ENCODE data around the gene PRM3.

PRM3 gene

GRCh38 chr16:11229432-11229831 is 44.0 kb downstream of the PRM3 start:
- Histone ChIP-seq H3K79me2 (ENCODE audit: control insufficient read depth, insufficient read depth, low read length, unreplicated experiment) (no peaks in the 10 kb centered on the region), H2AFZ (ENCODE audit: low read length, unreplicated experiment) (no peak overlapping the region), H3K27ac (ENCODE audit: low read depth, low read length) (no peak overlapping the region), H3K4me1 (ENCODE audit: control insufficient read depth, insufficient read depth, low read length, unreplicated experiment) (peaks cover 4% of the 10 kb centered on the region), H3K27me3 (ENCODE audit: insufficient read depth, low read length) (no peaks in the 10 kb centered on the region), H3K4me3 (ENCODE audit: low read depth, low read length) (no peak overlapping the region), H3K36me3 (ENCODE audit: insufficient read depth, low read length) (no peaks in the 10 kb centered on the region)

- H3K4me1 ChIP-seq (ENCODE audit: control insufficient read depth, insufficient read depth, low read length, unreplicated experiment): peaks cover 4% of the 10 kb centered on the region
- no peaks in the 10 kb centered on the region for H3K27me3 ChIP-seq (ENCODE audit: insufficient read depth, low read length)
- peak overlapping the region; percentile 84 for H2AFZ ChIP-seq (ENCODE audit: low read length, unreplicated experiment)
- H3K79me2 ChIP-seq (ENCODE audit: control insufficient read depth, insufficient read depth, low read length, unreplicated experiment): no peaks in the 10 kb centered on the region
- no peaks in the 10 kb centered on the region for H3K36me3 ChIP-seq (ENCODE audit: insufficient read depth, low read length)
- H3K4me3 ChIP-seq (ENCODE audit: low read depth, low read length): 0 out of 2 replicates have a peak overlapping the region, but pooled peaks have one; percentile 40
- no peak overlapping the region for H3K27ac ChIP-seq (ENCODE audit: low read depth, low read length)
These were observed 47.5 kb downstream of the PRM3 start for GRCh38 chr16:11225677-11226549.

- Histone ChIP-seq H3K4me1 (ENCODE audit: control insufficient read depth, insufficient read depth, low read length, unreplicated experiment) (peaks cover 4% of the 10 kb centered on the region), H3K27ac (ENCODE audit: low read depth, low read length) (no peak overlapping the region), H3K27me3 (ENCODE audit: insufficient read depth, low read length) (no peaks in the 10 kb centered on the region), H3K79me2 (ENCODE audit: control insufficient read depth, insufficient read depth, low read length, unreplicated experiment) (no peaks in the 10 kb centered on the region), H3K4me3 (ENCODE audit: low read depth, low read length) (0 out of 2 replicates have a peak overlapping the region, but pooled peaks have one; percentile 40), H2AFZ (ENCODE audit: low read length, unreplicated experiment) (peak overlapping the region; percentile 84), H3K36me3 (ENCODE audit: insufficient read depth, low read length) (no peaks in the 10 kb centered on the region)
These were observed 48.3 kb downstream of the PRM3 start for GRCh38 chr16:11224894-11225676.

- H3K36me3 ChIP-seq (ENCODE audit: insufficient read depth, low read length): no peaks in the 10 kb centered on the region
- peaks cover 4% of the 10 kb centered on the region for H3K4me1 ChIP-seq (ENCODE audit: control insufficient read depth, insufficient read depth, low read length, unreplicated experiment)
- H3K27me3 ChIP-seq (ENCODE audit: insufficient read depth, low read length): no peaks in the 10 kb centered on the region
- H3K79me2 ChIP-seq (ENCODE audit: control insufficient read depth, insufficient read depth, low read length, unreplicated experiment): no peaks in the 10 kb centered on the region
- H3K4me3 ChIP-seq (ENCODE audit: low read depth, low read length): no peak overlapping the region
- no peak overlapping the region for H2AFZ ChIP-seq (ENCODE audit: low read length, unreplicated experiment)
- H3K27ac ChIP-seq (ENCODE audit: low read depth, low read length): no peak overlapping the region
These were observed 49.1 kb downstream of the PRM3 start for GRCh38 chr16:11224096-11224893.
